Effector memory CD4-positive, alpha-beta T cell (primary cell): ENCODE data around the gene ALDH1A1.
"Not testable (repeated sequence)": the region's sequence is repeated elsewhere in the genome, so short reads cannot be mapped to it uniquely, and the experiment has no call there.

Experiments used
- DNase-seq, 3 donors: peaks; one replicate each; pipeline ENCODE4 v3.0.0-alpha.2; 2020
- H3K27ac ChIP-seq: 2 replicates; pipeline ENCODE4 v1.7.0; 2013; ENCODE audit warnings: mild to moderate bottlenecking, low read length, moderate library complexity; ENCODE audit not compliant: insufficient read depth, poor library complexity, severe bottlenecking
- H3K27me3 ChIP-seq: replicated peaks from 2 replicates; pipeline ENCODE4 v1.7.0; 2013; ENCODE audit warnings: mild to moderate bottlenecking, low read length; ENCODE audit not compliant: insufficient read depth, control insufficient read depth, poor library complexity, severe bottlenecking
- H3K36me3 ChIP-seq: 2 replicates; pipeline ENCODE4 v1.7.0; 2013; ENCODE audit warnings: mild to moderate bottlenecking, low read length, moderate library complexity; ENCODE audit not compliant: control insufficient read depth, insufficient read depth
- H3K4me1 ChIP-seq: 2 replicates; pipeline ENCODE4 v1.7.0; 2013; ENCODE audit warnings: low read length, mild to moderate bottlenecking; ENCODE audit not compliant: control insufficient read depth, insufficient read depth, poor library complexity, severe bottlenecking
- H3K4me3 ChIP-seq: 2 replicates; pipeline ENCODE4 v1.7.0; 2013; ENCODE audit warnings: low read length, low read depth, mild to moderate bottlenecking; ENCODE audit not compliant: insufficient read depth, poor library complexity, severe bottlenecking
- H3K9me3 ChIP-seq: 2 replicates; pipeline ENCODE4 v1.7.0; 2013; ENCODE audit warnings: mild to moderate bottlenecking, low read length, moderate library complexity; ENCODE audit not compliant: control insufficient read depth

ALDH1A1 gene

DNA sequence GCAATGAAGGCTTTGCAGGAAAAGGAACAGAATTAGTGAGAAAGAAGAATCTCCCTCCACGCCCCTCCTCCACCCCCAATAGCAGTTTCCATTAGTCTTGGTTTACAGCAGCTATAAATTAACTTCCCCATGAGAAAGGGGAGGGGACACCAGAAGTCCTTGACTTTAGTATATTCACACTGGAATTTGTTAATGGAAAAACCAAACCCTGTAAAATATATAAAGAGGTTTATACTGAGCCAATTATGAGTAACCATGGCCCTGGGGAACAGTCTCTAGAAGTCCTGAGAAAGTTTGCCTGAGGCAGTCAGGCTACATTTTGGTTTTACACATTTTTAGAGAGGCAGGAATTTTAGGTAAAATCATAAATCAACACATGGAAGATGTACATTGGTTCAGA lies 88.5 kb downstream of the ALDH1A1 start:
- H3K36me3 ChIP-seq = no peaks in the 10 kb centered on the region
- DNase-seq = no peak
- H3K27ac ChIP-seq = no peak overlapping the region
- no peaks in the 10 kb centered on the region for H3K27me3 ChIP-seq
- H3K4me3 ChIP-seq = no peak overlapping the region
- no peaks in the 10 kb centered on the region for H3K4me1 ChIP-seq
- no peaks in the 10 kb centered on the region for H3K9me3 ChIP-seq

- Histone ChIP-seq H3K9me3 (no peaks in the 10 kb centered on the region), H3K27ac (no peak overlapping the region), H3K27me3 (no peaks in the 10 kb centered on the region), H3K4me1 (no peaks in the 10 kb centered on the region), H3K36me3 (no peaks in the 10 kb centered on the region), H3K4me3 (no peak overlapping the region)
- DNase-seq = no peak
These were observed 89.3 kb downstream of the ALDH1A1 start for GRCh38 chr9:72863456-72864094.

DNA sequence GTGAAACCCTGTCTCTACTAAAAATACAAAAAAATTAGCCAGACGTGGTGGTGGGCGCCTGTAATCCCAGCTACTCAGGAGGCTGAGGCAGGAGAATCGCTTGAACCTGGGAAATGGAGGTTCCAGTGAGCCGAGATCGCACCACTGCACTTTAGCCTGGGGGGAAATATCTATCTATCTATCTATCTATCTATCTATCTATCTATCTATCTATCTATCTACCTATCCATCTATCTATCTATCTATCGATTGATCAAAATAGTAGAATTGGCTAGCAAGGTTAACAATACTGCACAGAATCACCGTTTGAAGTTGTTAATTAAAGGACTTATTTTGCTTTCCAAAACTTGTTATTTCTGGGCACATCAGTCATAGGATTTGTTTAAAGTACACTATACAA lies 90.1 kb downstream of the ALDH1A1 start:
- H3K4me1 ChIP-seq, H3K36me3 ChIP-seq, H3K9me3 ChIP-seq, H3K27me3 ChIP-seq, H3K4me3 ChIP-seq, DNase-seq, H3K27ac ChIP-seq: not testable (repeated sequence)

DNA sequence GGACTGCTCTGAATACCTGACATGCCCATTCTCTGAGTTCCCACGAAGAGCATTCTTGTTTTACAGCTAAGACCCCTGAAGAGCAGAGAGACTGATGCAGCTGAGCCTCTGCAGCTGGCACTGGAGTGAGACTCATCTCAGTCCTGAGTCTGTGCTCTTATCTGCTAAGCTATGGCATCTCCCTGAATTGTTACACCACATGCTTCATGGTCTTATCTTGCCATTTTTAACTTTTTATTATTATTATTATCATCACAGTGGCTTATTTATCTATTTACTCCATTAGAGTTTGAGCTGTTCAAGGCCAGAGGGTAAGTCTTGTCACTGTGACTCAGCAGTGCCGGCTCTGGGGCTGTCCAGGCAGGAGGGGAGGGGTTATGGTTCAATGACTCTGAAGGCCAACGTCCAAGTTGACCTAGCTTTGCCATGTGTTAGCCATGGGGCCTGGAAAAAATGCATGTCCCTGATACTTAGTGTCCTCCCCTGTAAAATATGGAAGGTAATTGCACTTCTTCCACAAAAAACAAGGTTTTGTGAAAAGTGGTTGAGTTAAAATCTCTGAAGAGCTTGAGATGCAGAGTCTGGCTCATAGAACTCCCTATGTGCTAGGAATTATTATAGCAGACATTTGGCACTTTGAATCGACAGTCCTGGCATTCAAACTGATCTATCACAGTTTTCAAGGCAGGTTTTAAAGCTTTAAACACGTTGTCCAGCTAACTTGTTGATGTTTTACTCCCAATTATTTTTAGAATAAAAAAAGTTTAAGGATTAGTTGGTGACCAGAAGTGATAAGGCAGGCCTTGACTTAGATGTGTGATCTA lies 94.6 kb downstream of the ALDH1A1 start:
- H3K4me1 ChIP-seq = no peaks in the 10 kb centered on the region
- no peaks in the 10 kb centered on the region for H3K27me3 ChIP-seq
- H3K36me3 ChIP-seq = no peaks in the 10 kb centered on the region
- no peak overlapping the region for H3K4me3 ChIP-seq
- no peak overlapping the region for H3K27ac ChIP-seq
- DNase-seq = no peak
- no peaks in the 10 kb centered on the region for H3K9me3 ChIP-seq

DNA sequence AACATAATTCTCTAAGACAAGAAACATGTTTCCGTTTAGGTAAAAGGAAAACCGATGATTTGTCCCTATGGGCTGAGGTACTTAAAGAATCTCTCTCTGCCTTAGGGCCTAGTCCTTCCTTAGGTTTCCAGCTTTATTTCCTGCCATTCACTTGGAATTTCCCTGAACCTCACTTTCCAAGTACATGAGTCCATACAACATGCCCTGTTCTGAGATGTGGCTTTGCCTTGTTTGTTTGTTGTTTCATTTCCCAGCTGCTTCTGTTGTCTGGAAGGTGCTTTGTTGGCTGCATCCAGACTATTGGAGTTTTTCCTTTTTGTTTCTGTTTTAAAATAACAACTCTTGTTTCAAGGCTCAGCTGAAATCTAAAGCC lies 95.2 kb downstream of the ALDH1A1 start:
- Histone ChIP-seq H3K4me1 (no peaks in the 10 kb centered on the region), H3K9me3 (no peaks in the 10 kb centered on the region), H3K4me3 (no peak overlapping the region), H3K27me3 (no peaks in the 10 kb centered on the region), H3K36me3 (no peaks in the 10 kb centered on the region), H3K27ac (no peak overlapping the region)
- DNase-seq = no peak

GRCh38 chr9:72856972-72857623 lies 95.8 kb downstream of the ALDH1A1 start:
- H3K27me3 ChIP-seq = no peaks in the 10 kb centered on the region
- no peak for DNase-seq
- H3K27ac ChIP-seq = no peak overlapping the region
- no peaks in the 10 kb centered on the region for H3K9me3 ChIP-seq
- H3K4me3 ChIP-seq = no peak overlapping the region
- no peaks in the 10 kb centered on the region for H3K4me1 ChIP-seq
- no peaks in the 10 kb centered on the region for H3K36me3 ChIP-seq

GRCh38 chr9:72855890-72856523 lies 96.8 kb downstream of the ALDH1A1 start:
- Histone ChIP-seq H3K4me1 (no peaks in the 10 kb centered on the region), H3K36me3 (no peaks in the 10 kb centered on the region)

GRCh38 chr9:72855321-72855720 lies 97.5 kb downstream of the ALDH1A1 start:
- Histone ChIP-seq H3K4me1 (no peaks in the 10 kb centered on the region), H3K27ac (no peak overlapping the region), H3K9me3 (no peaks in the 10 kb centered on the region), H3K4me3 (no peak overlapping the region), H3K36me3 (no peaks in the 10 kb centered on the region), H3K27me3 (no peaks in the 10 kb centered on the region)
- DNase-seq = no peak

More at GRCh38 chr9:72855890-72856523, 96.8 kb downstream of the ALDH1A1 start:
- H3K27ac ChIP-seq = no peak overlapping the region
- DNase-seq = no peak
- H3K4me3 ChIP-seq = no peak overlapping the region
- H3K9me3 ChIP-seq = no peaks in the 10 kb centered on the region
- H3K27me3 ChIP-seq = no peaks in the 10 kb centered on the region
